Stimulated activated CD4-positive, alpha-beta T cell treated with anti-CD3 and anti-CD28 coated beads, Interleukin-1b, Interleukin-23, amount 100 ng/mL, for 4 hours (primary cell): Measurements from ENCODE around the gene B9D1.
A peak's percentile ranks its signal among the peaks of the same experiment; 100 is the strongest.

Experiments
- DNase-seq, 2 donors: peaks; one replicate each; pipeline ENCODE4 v3.0.0-alpha.2; 2020; ENCODE audit warnings: low read depth in 2 of 2

B9D1 gene

GRCh38 chr17:19388791-19389785 lies 26.6 kb upstream of the B9D1 start:
- no peak for DNase-seq

DNA sequence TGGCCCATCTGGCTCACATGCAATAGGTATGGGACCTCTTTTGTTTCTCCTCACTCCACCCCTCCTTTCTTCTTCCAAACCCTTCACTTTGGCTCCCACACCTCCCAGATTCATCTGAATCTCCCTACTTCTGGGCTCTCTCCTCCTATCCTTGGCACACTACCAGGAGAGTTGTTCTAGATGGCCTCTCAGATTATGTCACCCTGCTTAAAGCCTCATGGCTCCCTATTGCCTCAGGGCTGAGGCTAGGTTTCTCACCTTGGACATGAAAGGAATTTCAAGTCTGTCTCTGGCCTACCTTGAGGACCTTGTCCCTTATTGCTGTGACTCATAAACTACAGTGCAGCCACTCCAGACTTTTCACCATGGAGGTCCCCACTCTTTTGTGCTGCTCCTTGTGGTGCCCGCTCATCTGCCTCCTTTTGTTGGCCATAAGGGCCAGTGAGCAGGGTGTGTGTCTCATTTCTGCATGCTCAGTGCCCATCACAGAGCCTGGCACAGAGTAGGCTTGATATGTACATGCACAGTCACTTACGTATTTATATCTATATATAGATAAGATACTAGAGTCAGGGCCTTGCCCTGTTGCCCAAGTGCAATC lies 25.5 kb upstream of the B9D1 start:
- DNase-seq, result no peak

DNA sequence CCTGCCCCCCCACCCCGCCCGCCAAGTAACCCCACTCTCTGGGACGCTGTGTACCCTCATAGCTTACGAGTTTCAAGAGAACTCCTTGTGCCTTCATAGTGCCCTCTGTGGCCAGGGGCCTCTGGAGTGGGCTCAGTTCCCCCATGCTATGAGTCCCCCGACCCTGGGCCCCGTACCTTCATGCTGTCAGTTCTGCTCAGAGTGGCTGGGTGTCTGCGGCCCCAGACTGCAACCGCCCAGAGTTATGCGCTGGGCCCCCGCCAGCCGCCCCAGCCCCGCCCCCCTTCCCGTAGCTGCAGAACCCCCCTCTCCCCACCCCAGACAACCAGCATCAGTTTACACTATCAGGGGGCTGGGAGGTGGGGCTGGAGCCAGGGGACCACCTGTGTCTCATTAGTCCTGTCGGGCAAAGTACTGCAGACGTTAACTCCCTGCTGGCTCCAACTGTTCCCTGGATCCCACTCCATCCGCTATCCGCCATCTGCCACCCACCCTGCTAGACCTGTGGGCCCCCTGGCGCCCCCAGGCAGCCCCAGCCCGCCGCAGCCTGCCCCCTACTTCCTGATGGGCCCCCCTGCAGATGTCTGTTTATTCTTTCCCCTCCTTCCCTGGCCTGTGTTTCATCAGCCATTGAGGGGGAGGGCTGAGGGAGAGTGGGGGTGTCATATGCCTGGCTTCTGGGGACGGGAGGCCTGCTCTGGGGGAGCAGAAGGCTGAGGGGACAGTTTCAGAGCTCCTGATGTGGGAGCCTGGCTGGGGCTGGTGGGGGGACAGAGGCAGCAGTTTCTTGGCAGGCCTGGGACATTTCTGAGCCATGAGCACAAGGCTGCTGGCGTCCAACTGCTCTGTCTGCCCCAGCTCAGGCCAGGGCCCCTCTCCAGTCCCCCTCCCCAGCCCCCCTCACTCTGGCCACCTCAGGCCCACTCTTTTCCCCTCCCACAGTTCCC lies 24.7 kb upstream of the B9D1 start, which contains the start of gene MFAP4:
TSS of gene MFAP4 (minus strand) at position 217 of the 947 bp plus-strand sequence. CDS start at position 182, 35 bp downstream.
- DNase-seq, result no peak

DNA sequence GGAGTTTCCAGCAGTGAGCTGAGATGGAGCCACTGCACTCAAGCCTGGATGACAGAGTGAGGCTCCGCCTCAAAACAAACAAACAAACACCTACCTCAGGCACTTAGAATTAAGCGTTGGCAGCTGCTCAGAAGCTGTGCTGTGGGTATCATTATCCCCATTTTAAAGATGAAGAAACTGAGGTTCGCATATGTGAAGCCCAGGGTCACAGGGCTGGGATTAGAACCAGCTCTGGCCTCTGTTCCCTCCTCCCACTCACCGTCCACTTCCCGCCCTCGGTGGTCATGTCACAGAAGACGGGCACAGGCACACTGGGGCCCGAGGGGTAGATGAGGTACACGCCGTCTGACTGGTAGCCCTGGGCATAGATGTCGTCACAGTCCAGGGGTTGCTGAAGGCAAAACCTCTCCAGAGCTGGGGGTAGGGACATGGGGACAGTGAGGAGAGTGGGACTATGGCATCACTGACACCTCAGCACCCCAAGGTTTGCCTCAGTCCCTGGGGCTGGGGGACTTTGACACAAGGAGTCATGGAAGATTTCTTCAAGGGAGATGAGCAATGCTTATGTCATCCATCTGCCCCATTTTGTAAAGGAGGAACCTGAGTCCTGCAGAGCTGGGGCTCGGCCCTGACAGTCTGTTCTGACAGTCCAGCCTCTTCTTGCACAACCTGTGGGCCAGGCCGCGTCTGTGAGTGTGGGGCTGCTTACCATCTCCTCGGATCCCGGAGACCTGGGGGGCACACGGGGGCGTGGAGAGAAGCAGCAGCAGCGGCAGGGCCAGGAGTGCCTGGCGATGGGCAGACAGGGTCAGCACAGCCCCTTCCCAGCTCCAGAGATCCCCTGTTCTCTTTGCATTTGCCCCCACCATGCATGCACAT lies 23.8 kb upstream of the B9D1 start:
- DNase-seq, result no peak

- DNase-seq, result no peak
Measured at GRCh38 chr17:19385521-19385983, 23.0 kb upstream of the B9D1 start.

DNA sequence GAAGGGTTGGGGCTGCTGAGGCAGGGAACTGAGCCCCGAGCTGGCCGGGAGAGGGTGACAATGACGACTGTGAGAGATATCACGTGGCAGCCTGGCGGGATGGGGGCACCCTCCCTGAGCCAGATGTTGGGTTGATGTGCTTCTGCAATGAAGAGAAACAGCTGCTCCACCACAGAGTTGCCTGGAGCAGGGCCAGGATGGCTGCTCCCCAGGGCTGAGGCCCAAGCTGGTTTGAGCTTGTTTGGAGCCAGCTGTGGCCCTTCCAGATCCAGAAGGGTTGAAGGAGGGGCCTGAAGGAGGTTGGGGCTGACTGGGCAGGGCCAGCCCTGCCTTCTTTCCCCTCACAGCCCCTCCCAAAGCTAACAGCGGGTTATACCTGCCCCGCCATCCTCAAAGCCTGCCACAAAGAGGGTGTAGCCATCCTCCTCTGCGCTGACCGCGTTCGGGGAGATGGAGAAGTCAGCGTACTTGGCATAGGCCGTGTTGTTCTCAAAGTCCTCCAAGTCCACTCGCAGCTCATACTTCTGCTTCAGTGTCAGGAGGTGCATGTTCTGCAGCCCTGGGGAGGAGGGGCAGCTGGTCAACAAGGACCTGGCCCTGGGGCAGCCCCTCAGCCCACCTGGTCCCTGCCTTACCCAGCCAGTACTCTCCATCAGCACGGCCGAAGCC lies 22.3 kb upstream of the B9D1 start:
- no peak for DNase-seq

- DNase-seq, result no peak
Measured at GRCh38 chr17:19383681-19384470, 21.4 kb upstream of the B9D1 start.

- DNase-seq, result no peak
Measured at GRCh38 chr17:19382531-19383444, 20.3 kb upstream of the B9D1 start.

DNA sequence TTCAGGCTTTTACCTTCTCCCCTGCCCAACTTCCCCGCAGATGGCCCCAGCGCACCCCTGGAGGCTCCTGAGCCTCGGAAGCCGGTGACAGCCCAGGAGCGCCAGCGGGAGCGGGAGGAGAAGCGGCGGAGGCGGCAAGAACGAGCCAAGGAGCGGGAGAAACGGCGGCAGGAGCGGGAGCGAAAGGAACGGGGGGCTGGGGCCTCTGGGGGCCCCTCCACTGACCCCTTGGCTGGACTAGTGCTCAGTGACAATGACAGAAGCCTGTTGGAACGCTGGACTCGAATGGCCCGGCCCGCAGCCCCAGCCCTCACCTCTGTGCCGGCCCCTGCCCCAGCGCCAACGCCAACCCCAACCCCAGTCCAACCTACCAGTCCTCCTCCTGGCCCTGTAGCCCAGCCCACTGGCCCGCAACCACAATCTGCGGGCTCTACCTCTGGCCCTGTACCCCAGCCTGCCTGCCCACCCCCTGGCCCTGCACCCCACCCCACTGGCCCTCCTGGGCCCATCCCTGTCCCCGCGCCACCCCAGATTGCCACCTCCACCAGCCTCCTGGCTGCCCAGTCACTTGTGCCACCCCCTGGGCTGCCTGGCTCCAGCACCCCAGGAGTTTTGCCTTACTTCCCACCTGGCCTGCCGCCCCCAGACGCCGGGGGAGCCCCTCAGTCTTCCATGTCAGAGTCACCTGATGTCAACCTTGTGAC lies 19.4 kb upstream of the B9D1 start:
- no peak for DNase-seq

DNA sequence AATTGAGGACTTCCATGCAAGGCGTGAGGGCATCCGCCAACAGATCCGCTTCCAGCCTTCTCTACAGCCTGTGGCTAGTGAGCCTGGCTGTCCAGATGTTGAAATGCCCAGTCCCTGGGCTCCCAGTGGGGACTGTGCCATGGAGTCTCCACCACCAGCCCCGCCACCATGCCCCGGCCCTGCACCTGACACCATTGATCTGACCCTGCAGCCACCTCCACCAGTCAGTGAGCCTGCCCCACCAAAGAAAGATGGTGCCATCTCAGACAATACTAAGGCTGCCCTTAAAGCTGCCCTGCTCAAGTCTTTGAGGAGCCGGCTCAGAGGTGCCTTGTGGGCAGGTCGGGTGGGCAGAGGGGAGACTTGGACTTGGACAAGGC lies 18.8 kb upstream of the B9D1 start:
- DNase-seq, result no peak

DNA sequence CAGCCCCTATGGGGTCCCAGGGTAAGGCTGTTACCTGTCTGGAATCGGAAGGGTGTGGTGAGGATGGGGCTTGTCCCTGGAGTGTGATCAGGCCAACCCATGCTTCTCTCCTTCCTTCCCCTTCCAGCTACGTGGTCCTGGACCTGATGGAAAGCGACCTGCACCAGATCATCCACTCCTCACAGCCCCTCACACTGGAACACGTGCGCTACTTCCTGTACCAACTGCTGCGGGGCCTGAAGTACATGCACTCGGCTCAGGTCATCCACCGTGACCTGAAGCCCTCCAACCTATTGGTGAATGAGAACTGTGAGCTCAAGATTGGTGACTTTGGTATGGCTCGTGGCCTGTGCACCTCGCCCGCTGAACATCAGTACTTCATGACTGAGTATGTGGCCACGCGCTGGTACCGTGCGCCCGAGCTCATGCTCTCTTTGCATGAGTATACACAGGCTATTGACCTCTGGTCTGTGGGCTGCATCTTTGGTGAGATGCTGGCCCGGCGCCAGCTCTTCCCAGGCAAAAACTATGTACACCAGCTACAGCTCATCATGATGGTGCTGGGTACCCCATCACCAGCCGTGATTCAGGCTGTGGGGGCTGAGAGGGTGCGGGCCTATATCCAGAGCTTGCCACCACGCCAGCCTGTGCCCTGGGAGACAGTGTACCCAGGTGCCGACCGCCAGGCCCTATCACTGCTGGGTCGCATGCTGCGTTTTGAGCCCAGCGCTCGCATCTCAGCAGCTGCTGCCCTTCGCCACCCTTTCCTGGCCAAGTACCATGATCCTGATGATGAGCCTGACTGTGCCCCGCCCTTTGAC lies 18.2 kb upstream of the B9D1 start:
- no peak for DNase-seq

DNA sequence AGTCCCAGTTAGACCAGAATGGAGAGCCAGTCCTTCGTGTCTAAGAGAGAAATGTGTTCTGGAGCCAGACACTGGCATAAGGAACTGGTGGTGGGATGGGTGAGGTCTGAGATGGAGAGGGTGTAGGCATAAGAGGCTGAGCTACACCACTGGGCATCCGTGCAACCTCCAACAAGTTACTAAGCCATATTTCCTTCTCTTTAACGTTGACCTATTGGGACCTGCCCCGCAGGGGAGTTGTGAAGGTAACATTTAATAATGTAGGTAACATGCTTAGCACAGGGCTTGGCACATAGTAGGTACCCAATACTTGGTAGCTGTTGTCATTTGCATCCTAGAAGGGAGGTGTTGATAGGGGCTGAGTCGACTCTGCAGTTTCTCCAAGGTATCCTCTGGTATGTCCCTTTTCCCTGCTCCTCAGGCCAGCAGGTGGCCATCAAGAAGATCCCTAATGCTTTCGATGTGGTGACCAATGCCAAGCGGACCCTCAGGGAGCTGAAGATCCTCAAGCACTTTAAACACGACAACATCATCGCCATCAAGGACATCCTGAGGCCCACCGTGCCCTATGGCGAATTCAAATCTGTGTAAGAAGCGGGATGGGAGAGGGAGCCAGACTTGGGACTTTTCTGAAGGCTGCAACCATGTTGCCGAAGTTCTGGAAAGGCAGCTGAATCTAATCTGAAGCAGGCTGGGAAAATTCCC lies 17.0 kb upstream of the B9D1 start:
- no peak for DNase-seq

- no peak for DNase-seq
Measured at GRCh38 chr17:19378416-19379360, 16.2 kb upstream of the B9D1 start, which contains the start of gene MAPK7. Gene MAPK7, plus strand, starts transcription at chr17:19378498. Its CDS starts 403 bp downstream, at chr17:19378901.

DNA sequence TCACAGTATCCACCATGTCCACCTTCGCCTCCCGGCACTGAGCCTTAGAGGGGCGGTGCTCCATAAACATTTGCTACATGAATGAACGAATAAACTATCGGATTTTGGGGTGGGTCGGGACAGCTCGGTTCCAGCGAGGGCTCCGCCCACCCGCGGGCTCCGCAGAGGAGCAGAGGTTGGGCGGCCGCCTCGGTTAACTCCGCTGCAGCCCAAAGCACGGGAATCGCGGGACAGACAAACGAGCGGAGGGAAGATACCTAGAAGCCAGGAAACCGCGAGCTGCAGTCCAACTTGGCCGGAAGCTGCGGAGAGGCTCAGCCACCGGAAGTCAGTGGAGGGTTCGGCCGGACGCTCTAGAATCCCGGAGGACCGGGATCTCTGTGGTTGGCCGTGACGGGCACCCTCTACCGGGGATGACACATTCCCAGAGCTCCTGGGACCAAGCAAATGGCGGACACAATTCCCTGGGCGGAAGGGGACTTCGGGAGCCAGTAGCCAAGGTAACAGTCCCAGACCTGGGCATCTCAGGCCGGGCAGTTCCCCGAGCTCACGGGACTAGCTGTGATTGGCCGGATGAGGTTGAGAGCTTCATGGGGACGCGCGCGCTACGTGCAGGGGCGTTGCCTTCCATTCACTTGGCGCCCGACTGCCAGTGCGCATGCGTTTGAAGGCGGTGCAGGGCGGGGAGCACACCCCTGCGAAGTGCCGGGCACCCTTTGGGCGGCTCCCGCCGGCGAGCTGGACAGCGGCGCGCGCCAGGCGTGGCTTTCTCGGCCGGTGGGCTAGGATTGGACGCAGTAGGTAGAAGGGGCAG lies 15.3 kb upstream of the B9D1 start:
- DNase-seq, result peak; percentile 80 to 88
